Measurements from ENCODE around the gene MBP. TPM values are rescaled to one million over a fixed set of nuclear protein-coding genes. Genes with fewer than 3 reads are reported as not detected.

The MBP gene
- total RNA-seq, 3 donors from 2014 or later: 37.9 to 48.5 (median 47.4) TPM

DNA sequence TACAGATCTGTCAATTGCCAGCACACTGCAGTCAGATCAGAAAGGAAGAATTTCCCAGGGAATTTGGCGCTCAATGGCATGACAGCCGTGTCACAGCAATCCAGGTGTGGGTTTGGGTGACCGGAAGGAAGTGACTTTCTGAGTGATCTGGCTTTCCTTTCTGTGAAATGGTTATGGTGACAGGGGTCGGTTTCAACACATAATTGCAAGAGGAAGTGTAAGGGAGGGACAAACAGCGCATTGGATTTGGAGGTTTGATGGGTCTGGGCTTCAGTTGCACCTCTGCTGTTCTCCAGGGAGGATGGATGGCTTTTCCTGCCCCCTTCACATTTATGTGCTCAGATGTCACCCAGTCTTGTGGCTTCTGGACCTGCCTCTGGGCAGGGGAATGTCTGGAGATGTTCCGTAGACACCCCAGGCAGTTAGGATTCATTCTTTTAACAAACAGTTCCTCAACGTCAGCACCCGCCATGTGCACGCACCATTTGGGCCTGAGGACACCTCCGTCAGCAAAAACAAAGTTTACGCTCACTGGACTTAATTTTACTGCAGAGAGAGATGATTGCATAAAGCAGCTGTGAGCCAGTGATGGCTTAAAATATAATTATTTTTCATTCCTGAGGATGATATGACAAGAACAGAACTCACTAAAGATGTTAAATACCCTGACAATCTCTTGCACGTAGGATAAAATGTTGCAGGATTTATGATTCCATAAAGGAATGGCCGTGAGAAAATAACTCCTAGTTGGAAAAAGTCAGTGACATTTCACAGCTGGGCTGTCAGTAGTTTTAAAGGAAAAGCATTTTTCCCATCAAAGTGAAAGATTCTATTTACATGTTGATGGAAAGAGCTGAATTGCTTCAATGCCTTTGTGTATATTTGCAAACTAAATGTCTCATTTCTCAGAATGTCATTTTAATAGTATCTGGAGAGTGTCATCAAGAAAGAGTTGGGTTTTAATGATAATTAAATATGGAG lies 36.9 kb downstream of the MBP start:
- Histone ChIP-seq H3K9me3 (no peaks in the 10 kb centered on the region), H3K36me3 (ENCODE audit: low read depth) (no peaks in the 10 kb centered on the region), H3K4me3 (no peak overlapping the region), H3K4me1 (ENCODE audit: low read depth) (no peaks in the 10 kb centered on the region)
- intact Hi-C loops (cut with DNase I, micrococcal nuclease): no loop called here
- no peak for DNase-seq
- no peak for TF ChIP-seq CTCF (IDR thresholded peaks at IDR 0.05)
- no peak for ATAC-seq

GRCh38 chr18:77093586-77093985 lies 39.0 kb downstream of the MBP start:
- Histone ChIP-seq H3K4me3 (no peak overlapping the region), H3K36me3 (ENCODE audit: low read depth) (no peaks in the 10 kb centered on the region), H3K9me3 (no peaks in the 10 kb centered on the region), H3K4me1 (ENCODE audit: low read depth) (no peaks in the 10 kb centered on the region)
- ATAC-seq: no peak
- intact Hi-C loops (cut with DNase I, micrococcal nuclease): no loop called here
- DNase-seq: no peak
- no peak for TF ChIP-seq CTCF (IDR thresholded peaks at IDR 0.05)

DNA sequence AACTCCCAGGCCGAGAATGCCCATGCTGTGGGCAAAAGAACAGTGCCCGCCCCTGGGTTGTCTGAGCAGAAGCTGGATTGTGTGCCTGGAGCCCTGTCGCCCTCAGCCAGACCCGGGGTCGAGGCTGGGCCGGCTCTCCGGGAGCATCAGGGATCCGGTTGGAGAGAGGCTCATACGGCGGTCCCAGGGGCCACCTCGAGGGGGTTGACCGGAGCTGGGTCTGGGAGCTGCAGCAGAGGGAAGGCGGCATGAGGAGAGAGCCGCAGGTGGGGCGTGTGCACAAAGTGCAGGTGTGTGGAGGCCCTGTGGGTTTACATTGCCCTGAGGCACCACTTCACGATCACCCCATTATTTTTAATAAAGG lies 39.5 kb downstream of the MBP start:
- DNase-seq: no peak
- Histone ChIP-seq H3K36me3 (ENCODE audit: low read depth) (no peaks in the 10 kb centered on the region), H3K9me3 (no peaks in the 10 kb centered on the region), H3K4me3 (no peak overlapping the region), H3K4me1 (ENCODE audit: low read depth) (no peaks in the 10 kb centered on the region)
- no peak for TF ChIP-seq CTCF (IDR thresholded peaks at IDR 0.05)
- intact Hi-C loops (cut with DNase I, micrococcal nuclease): no loop called here
- no peak for ATAC-seq

GRCh38 chr18:77092104-77093066 lies 40.2 kb downstream of the MBP start:
- Histone ChIP-seq H3K4me1 (ENCODE audit: low read depth) (peaks cover 6% of the 10 kb centered on the region), H3K4me3 (no peak overlapping the region), H3K9me3 (no peaks in the 10 kb centered on the region), H3K36me3 (ENCODE audit: low read depth) (no peaks in the 10 kb centered on the region)
- ATAC-seq (no peak), DNase-seq (no peak)
- no peak for TF ChIP-seq CTCF (IDR thresholded peaks at IDR 0.05)
- intact Hi-C loops (cut with DNase I, micrococcal nuclease): no loop called here

GRCh38 chr18:77091366-77091765 lies 41.2 kb downstream of the MBP start:
- intact Hi-C loops (cut with DNase I, micrococcal nuclease): no loop called here
- no peak for ATAC-seq

More at GRCh38 chr18:77091366-77091765, 41.2 kb downstream of the MBP start:
- Histone ChIP-seq H3K4me3 (no peak overlapping the region), H3K4me1 (ENCODE audit: low read depth) (peaks cover 9% of the 10 kb centered on the region), H3K9me3 (no peaks in the 10 kb centered on the region), H3K36me3 (ENCODE audit: low read depth) (no peaks in the 10 kb centered on the region)
- DNase-seq: no peak
- no peak for TF ChIP-seq CTCF (IDR thresholded peaks at IDR 0.05)

Measured in mucosa of descending colon (tissue), 3 donors.